GDM1 (cell line): ENCODE measurements around the gene ZNF827.

Source experiments
- DNase-seq: peaks from one replicate; lab custom pipeline; 2025; lab: John Stamatoyannopoulos, UW

The ZNF827 gene

DNA sequence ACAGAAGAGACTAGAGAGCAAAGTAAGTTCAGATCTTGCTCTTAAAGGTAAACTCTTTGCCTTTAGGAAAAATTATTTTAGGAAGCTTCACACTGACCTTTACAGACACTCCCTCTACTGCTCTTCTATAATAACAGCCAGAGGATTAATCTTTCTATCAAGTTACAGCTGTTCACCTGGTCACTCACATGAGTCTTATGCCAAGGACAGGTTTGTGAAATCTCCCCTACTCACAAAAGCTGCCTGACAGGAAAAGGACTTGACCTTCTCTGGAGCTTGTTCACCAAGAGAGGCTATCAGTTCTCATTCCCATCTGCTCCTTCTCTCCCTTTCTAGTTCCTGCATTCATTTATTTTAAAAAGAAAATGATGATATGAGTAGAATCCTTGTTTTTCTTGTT lies 141.3 kb downstream of the ZNF827 start:
- no peak for DNase-seq

- DNase-seq, result no peak
Measured at GRCh38 chr4:145796346-145796745, 142.3 kb downstream of the ZNF827 start.

GRCh38 chr4:145795521-145795920 lies 143.1 kb downstream of the ZNF827 start:
- no peak for DNase-seq

- DNase-seq, result no peak
Measured at GRCh38 chr4:145792429-145792828, 146.2 kb downstream of the ZNF827 start.

GRCh38 chr4:145791988-145792387 lies 146.6 kb downstream of the ZNF827 start:
- no peak for DNase-seq

DNA sequence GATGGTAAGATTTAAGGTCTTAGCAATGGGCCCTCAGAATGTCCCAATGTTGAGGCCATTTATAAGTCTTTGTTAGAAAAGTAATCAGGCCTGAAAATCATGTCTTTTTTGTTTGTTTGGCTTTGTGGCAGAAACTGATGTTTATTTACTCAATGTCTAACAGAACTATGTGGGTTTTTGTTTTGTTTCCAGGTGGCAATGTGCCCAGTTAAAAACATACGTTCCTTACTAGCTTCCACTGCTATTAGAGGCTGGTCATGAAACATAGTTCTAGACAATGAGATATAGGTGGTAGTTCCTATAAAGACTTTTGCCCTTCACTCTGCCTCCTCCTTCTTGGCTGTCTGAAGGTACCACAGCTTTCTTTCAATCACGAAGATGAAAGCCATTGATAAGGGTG lies 149.9 kb downstream of the ZNF827 start:
- DNase-seq, result no peak

DNA sequence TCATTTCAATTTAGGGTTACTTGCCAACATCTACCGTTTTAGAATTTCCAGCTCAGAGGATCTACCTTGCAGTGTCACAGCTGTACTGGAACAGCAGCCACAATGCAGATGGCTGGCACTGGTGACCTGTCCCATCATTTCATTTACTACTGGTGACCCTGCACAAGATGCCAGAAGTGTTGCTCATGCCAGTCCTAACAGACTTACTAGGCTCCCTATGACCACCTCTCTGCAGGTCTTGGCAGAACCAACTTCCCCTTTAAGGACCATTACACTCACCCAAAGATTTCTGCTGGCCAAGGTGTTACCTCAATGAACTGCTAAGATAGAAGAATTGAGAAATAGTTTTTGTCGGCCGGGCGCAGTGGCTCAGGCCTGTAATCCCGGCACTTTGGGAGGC lies 151.8 kb downstream of the ZNF827 start:
- DNase-seq, result no peak

- DNase-seq, result no peak
Measured at GRCh38 chr4:145786261-145786660, 152.4 kb downstream of the ZNF827 start.

DNA sequence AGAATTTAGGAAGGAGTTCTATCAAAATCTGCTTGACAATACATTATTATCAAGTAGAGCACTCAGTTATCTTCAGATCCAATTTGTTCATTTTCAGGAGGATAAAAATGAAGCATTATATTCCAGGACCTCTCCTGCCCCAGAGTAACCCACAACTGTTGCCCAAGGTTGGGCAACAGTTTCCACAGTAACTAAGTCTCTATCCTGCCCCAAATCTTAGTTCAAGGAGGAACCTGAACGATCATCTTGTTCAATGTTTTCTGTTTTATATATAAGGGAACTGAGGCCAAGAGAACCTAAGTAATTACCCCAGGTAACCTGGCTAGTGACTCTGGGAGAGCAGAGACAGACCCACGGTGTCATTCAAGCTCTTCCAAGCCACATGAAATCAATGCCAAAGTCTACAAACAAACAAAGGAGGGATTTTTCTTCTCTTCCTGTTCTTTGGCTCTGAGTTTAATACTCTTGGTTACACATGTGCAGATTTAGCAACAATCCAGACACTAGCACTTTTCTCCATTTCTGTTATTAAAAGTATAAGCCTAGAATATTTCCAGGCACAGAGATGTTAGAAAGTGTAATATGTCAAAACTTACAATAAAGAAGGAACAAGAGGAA lies 153.1 kb downstream of the ZNF827 start:
- no peak for DNase-seq

- DNase-seq, result no peak
Measured at GRCh38 chr4:145784036-145784435, 154.6 kb downstream of the ZNF827 start.

DNA sequence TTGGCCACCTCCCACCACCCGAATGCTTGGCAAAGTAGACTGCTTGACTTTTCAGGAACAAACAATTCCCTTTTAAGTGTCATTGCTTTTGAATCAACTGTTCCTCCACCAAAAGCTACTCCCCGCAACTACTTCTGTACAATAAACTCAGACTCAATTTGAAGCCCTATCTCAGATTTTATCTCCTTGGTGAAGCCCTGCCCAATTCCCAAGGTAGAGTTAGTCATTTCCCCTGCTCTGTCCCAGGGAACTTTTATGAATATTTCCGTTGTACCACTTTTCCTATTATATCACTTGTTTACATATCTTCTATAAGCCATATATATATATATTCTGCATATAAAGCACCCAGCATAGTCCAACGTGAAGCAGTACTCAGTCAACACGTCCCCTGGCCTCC lies 155.9 kb downstream of the ZNF827 start:
- DNase-seq, result no peak

GRCh38 chr4:145781351-145781750 lies 157.3 kb downstream of the ZNF827 start:
- no peak for DNase-seq

DNA sequence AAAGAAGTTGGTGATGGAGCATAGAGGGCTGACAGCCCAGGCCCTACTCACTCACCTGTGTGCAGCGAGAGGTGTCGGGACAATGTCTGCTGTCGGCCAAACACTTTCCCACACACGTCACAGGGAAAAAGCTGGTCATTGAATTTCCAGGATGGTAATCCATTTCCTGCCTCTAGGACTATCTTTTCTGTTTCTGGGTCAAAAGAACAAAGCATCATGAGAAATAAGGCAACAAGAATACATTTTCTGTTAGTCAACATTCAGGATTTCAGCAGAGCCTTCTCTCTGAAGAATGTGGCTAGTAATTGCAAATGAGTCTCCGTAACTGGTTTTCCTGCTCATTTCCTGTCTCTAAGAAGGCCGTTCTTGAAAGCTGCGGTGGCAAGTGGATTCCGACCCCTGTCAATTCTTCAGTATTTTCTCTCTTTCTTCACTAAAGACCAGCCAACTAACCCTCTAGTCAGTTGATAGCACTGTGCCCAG lies 159.3 kb downstream of the ZNF827 start:
- DNase-seq, result no peak

- DNase-seq, result no peak
Measured at GRCh38 chr4:145776208-145776607, 162.4 kb downstream of the ZNF827 start.

DNA sequence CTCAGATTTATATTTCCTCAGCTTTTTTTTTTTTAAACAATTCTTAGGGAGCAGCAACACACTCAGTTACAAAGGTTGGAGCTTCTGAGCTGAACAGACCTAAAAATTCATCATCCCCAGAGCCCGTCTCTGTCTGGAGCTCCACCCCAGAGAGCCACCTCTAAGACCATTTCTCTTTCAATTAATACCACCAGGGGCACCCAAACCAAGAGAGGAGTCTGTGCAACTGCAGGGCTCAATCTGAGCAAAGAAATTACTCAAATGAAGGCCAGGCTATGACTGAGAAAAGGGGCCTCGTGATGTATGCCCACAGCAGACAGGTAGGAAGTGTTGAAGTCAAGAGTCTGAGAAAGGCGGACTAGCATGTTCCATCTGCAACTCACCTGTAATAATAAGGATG lies 163.2 kb downstream of the ZNF827 start:
- no peak for DNase-seq

DNA sequence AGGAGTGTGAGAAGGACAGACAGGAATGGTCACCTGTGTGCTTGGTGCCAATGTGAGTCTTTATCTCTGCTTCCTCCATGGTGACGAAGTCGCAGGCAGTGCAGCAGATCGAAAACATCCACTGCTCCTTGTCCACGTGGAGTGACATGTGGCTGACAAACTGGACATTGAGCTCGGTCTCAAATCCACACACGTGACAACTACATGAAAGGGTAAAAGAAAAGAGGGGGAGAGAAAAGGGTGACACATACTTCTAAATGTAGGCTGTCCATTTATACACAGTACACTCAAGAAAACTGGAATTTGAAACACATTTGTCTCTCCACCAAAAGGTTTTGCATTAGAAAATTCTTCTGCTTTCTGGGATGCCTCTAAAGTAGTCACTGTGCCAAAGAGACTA lies 164.2 kb downstream of the ZNF827 start:
- no peak for DNase-seq

DNA sequence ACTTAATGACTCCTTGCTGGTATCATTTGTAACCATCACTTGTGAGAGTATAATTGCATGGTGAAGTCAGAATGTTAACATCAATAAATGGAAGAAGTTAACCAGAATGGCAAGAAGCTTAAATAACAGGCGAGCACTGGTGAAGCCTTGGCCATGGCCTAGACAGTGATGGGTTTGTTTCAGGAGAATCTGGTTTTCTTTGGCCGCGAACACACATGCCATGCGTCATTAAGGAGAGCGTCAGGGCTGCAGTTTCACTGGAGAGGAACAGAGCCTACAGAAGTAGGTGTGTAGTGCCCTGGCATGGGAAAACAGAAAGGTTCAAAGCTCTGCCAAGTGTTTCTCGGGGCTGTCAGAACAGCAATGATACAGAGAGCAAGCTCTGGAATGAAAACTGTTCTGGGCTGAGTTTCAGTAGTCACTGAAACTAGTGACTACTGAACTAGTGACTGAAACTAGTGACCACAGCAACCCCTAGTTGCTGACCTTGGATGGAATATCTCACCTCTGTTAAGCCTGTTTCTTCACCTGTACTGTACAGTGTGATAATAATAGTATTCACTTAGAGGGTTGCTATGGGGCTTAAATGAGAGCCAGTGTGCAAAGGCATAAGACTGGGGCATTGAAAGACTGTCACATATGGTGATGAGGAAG lies 164.9 kb downstream of the ZNF827 start:
- no peak for DNase-seq

DNA sequence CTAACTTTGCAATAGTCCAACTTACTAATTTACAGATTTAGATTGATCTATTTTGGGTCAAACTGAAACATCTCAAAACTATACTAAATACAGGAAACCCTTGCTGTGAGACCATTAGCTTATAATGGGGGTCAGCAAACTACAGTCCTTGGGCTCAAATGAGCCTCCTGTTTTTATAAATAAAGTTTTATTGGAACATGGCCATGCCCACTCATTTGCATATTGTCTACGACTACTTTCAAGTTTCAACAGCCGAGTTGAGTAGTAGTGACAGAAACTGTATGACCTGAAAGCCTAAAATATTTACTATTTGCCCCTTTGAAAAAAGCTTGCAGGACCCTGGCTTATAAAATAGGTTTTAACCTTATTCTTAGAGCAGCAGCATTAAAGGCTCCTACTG lies 166.3 kb downstream of the ZNF827 start:
- DNase-seq, result no peak

DNA sequence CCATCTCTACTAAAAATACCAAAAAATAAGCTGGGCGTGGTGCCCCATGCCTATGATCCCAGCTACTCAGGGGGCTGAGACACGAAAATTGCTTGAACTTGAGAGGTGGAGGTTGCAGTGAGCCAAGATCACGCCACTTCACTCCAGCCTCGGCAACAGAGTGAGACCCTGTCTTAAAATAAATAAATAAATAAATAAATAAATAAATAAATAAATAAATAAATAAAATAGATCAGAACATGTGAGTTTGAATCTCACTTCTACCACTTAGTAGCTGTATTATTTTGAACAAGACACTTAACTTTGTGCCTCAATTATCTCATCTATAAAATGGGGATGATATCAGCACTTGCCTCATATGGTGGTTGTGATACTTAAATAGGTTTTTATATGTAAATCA lies 168.5 kb downstream of the ZNF827 start:
- DNase-seq, result no peak

- no peak for DNase-seq
Measured at GRCh38 chr4:145769450-145770037, 169.1 kb downstream of the ZNF827 start.

- DNase-seq, result no peak
Measured at GRCh38 chr4:145766273-145766672, 172.3 kb downstream of the ZNF827 start.

- DNase-seq, result no peak
Measured at GRCh38 chr4:145763399-145763798, 175.2 kb downstream of the ZNF827 start.

DNA sequence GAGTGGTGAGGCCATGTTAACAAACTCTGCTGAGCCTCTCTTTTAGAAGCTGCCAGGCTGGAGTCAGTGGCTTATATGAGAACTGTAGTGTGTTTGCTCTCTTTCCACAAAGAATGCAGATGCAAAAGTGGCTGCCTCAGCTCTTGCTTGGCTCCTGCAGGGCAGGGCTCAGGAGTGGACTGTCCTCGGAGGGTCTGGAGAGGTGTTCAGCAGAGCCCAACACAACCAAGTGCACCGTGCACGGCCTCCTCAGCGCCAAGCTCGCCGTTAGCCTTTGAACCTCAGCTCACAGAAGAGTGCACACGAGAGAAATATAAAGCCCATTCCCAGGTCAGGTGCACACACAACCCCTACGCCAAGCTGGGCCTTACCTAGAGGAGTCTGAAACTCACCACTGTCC lies 175.9 kb downstream of the ZNF827 start:
- no peak for DNase-seq
